Measurements from ENCODE around the gene TMEM259.

The TMEM259 gene

DNA sequence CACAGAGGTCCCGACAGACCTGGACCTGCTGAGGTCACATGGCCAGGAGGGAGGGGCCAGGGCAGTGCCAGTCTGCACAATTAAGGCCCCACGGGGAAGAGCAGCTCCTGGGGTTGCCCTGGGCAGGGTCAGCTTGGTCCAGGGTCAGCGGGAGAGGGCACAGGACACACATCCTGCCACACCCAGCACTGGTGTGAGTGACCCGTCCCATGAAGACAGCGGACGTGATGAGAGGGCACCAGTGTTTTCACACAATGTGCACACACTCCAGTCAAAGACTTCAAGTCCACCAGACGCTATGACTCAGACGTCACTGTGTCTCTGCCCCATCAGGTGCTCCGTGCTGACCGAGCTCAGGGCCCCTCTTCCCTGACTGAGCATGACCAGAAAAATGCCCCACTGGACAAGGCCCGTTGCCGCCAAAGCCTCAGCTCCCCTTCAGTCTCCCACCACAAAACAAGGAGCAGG, 4.2 kb downstream of the TMEM259 start:
- DNase-seq (ENCODE audit: low read depth): no peak

DNA sequence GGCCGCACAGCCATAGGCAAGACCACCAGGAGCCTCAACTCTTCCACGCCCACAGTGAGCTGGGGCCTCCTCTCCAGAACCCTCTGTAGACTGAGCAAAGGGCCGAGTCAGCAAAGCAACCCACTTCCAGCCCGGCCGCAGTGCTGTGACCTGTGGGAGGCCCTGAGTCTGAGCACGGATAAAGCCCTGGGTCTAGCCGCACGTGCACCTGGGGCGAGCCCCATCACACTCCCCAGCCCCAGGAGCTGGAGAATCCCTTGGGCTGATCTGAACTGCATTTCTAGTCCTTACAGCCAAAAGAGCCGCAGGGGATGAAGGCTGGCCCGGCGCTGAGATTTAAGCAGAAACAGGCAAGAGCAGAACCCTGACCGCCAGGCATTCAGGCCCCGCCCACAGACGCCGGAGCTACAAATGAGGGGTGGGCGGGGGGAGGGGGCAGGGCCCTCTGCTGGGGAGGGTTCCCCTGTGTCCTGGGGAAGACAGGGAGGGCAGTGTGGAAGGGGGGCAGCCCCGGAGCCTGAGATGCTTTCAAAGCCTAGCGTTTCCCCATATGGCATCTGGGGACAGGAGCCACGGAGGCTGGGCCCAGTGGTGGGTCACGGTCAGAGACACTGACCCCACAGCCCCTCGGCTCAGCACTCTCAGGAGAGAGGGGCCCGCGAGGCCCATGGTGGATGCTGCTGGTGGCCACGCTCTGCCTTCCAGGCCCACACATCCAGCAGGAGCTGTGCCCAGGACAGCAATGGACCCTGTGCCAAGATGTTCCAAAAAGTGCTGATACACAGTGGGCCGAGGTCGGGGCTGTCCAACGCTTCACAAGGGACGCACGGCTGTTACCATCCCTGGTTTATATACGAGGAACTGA, 4.9 kb downstream of the TMEM259 start:
- DNase-seq (ENCODE audit: low read depth): no peak

DNA sequence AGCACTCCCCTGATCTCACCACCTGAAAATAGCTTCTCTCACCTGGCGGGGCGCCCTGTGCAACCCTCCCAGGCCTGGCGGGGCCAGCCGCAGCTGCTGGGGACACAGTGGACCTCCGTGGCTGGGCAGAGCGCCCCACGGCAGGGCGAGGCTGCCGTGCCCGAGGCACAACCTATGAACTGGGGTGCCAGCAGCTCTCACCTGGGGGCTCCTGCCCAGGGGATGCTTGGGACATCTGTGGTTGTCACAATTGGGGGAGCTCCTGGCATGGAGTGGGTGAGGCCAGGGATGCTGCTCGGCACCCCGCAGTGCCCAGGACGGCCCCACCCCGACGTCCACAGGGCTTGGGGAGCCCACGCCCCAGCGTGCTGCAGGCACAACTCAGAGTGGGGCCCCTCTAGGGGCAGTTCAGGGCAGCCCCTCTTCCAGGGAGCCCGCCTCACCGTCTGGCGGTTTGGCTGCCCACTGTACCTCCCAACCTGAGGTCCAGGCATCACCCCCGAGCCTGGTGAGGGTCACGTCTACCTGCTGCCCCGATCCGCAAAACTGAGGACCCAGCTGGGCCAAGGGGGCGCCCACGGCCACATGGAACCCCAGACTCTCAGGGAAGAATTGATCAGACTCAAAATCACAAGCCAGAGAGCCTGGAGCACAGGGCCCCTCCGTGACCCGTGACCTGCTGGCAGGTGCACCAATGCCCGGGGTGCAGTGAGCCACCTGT, 5.7 kb downstream of the TMEM259 start:
- no peak for DNase-seq (ENCODE audit: low read depth)

GRCh38 chr19:1014161-1015060, 6.5 kb downstream of the TMEM259 start:
- no peak for DNase-seq (ENCODE audit: low read depth)

GRCh38 chr19:1013218-1013617, 7.7 kb downstream of the TMEM259 start:
- no peak for DNase-seq (ENCODE audit: low read depth)

- DNase-seq (ENCODE audit: low read depth): no peak
Observed at GRCh38 chr19:1012334-1012733, 8.6 kb downstream of the TMEM259 start.

- DNase-seq (ENCODE audit: low read depth): no peak
Observed at GRCh38 chr19:1011831-1012333, 9.0 kb downstream of the TMEM259 start.

DNA sequence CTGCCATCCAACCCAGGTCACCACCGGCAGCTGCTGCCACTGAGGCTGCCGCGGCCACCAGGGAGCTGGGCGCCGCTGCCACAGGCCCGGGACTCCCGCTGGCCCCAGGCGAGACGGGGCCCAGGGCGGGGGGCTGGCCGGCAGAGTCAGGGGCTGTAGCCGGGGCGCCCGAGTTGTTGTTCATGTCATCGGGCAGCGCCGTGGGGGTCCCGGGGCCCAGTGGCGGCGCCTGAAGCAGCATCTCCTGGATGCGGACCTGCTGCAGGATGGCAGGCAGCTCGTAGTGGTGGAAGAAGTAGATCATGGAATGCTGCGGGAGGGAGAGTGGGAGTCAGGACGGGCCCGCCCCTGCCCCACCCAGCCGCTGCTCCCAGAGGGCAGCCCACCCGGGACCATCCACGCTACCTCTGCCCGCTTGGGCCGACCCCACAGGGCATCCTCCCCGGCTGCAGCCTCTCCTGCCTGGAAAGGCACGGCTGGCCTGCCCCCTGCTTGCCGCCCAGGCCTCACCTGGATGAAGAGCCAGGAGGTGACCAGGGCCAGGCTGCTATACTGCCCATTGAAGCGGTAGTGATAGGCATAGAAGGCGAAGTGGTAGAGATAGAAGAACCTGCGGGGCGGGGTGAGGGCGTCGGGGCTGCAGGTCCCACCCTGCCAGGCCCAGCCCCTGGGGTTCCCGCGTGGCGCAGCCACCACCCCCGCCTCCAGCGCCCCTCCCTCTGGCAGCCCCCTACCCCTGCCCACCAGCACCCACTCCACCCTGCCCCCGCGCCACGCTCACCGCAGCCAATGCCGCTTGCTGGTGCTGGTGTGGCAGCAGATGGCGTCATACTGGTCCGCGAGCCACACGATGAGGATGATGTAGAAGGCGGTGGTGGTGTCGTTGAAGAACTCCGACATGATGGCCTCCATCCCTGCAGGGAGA, 10.1 kb downstream of the TMEM259 start:
- DNase-seq (ENCODE audit: low read depth): no peak

DNA sequence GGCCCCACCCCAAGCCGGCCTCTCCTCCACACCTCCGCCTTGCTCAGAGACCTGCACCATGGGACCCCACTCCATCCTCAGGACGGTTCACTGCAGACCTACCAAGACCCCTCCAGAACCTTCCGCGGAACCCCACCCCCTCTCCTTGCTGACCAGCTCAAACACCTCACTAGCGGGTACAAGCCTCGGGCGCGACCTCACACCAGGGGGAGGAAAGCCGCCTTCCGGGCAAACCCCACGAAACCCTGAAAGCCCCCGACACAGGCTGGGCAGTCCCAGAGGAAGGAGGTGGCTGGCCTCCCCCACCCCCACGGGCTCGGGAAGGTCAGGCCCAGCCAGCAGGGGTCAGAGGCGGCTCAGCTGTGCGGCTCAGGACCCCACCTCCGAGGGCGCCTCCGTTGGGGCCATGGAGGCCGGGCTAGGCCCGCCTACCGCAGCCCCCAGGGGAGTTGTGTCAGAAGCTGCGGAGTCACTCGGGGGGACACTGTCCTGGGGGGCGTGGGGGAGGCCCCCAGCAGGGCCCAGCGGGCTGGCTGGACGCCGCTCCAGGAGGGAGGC, 10.9 kb downstream of the TMEM259 start:
- DNase-seq (ENCODE audit: low read depth): no peak

DNA sequence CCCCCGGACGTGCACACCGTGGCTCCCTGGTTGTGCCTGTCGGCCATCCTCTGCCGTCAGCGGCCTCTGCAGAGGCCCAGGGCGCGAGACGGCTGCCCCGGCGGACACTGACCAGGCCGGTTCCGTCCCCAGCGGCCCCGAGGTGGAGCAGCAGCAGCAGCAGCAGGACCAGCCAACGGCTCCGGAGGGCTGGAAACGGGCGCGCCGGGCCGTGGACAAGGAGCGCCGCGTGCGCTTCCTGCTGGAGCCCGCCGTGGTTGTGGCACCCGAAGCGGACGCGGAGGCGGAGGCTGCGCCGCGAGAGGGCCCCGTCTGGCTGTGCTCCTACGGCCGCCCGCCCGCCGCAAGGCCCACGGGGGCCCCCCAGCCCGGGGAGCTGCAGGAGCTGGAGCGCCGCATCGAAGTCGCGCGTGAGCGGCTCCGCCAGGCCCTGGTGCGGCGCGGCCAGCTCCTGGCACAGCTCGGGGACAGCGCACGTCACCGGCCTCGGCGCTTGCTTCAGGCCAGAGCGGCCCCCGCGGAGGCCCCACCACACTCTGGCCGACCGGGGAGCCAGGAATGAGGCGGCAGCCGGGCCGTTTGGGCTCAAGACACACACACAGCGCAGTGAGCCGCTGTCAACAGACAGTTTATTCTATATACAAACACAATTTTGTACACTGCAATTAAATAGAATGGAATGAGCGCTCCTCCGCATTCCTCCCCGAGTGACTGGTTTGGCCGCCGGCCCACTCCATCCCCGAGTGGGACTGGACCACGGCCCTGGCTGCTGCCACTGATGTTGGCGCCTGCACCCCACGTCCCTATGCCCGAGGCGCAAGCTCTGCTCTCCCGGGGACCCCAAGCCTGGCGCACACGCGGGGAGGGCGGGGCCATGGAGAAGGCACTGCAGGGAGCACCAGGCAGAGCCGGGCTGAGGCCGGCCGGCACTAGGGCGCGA, 11.6 kb downstream of the TMEM259 start:
- DNase-seq (ENCODE audit: low read depth): no peak

DNA sequence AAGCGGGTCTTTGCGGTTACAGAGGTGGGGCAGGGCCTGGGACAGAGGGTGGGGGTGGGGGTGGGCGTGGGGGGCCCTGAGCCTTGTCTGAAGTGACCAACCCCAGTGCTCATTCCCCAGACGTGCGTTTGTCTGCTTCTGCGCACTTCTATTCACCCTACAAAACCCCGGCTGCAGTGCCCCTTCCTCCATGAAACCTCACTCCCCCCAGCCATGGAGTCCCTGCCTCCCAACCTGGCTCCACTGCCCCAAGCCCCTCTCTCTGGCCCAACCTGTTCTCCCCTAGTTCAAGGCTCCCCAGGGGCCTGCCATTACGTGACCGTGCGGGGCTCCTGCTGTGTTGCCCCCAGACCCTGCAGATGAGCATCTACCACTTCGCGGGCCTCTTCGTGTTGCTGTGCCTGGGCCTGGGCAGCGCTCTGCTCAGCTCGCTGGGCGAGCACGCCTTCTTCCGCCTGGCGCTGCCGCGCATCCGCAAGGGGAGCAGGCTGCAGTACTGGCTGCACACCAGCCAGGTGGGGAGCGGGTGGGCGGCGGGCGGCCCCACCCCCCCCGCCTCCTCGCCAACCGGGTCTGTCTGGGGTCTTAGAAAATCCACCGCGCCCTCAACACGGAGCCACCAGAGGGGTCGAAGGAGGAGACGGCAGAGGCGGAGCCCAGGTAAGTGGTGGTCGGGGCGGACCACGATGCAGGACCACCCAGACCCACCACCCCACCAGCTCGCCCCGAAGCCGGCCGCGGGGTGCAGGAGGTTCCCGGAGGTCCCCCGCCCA, 12.5 kb downstream of the TMEM259 start:
- DNase-seq (ENCODE audit: low read depth): no peak

DNA sequence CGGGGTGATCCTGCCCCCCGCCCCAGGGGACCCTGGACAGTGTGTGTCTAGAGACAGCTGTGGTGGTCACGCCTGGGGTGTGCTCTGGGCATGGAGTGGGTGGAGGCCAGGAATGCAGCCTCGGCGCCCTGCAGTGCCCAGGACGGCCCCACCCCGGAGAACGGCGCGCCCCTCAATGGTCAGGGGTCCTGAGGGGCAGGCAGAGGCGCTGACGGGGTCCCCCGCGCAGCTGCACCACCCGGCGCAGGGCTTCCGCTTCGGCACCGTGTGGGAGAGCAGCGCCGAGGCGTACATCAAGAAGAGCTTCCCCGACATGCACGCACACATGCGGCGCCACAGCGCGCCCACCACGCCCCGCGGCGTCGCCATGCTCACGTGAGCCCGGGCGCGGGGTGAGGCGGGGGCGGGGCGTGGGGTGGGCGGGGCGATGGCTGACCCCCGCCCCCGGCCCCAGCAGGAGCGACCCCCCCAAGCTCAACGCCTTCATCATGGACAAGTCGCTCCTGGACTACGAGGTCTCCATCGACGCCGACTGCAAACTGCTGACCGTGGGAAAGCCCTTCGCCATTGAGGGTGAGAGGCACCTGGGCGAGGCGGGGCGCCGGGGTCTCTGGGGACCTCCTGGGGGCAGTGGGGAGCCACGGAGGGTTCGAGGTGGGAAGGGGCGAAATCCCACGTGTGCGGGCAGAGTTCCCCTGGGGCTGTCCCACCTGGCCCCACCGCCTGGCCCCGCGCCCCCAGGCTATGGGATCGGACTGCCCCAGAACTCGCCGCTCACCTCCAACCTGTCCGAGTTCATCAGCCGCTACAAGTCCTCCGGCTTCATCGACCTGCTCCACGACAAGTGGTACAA, 13.3 kb downstream of the TMEM259 start:
- no peak for DNase-seq (ENCODE audit: low read depth)

DNA sequence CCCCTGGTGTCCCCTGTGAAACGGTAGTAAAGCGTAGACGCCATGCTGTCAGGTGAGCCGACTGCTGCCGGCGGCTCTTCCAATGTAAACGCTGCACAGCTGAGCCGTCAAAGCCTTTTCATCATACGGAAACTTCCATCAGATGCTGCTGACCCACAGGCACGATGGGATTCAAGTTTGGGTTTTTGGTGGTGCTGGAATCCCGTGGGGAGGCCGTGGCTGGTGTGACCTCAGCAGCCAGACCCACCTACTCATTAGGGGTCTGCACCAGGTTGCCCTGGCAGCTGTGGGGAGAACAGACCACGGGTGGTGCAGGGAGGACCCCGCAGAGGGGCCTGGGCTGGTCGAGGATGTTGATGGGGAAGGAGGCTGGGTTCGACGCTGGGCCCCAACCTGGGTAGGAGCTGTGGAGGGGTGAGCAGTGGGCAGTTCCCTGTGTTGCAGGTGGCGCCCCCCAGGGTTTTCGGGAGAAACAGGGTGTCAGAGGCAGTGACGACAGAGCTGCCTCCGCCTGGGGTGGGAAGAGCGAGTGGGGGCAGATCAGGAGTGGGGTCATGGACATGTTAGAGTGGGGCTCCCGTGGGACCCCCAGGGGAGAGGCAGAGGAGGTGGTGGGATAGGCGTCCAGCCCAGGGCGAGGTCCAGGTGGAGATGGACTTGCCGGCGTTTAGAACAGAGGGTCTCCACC, 14.1 kb downstream of the TMEM259 start:
- DNase-seq (ENCODE audit: low read depth): no peak

- DNase-seq (ENCODE audit: low read depth): no peak
Observed at GRCh38 chr19:1004803-1005664, 15.9 kb downstream of the TMEM259 start.

- DNase-seq (ENCODE audit: low read depth): no peak
Observed at GRCh38 chr19:1004204-1004802, 16.6 kb downstream of the TMEM259 start.

- DNase-seq (ENCODE audit: low read depth): no peak
Observed at GRCh38 chr19:1003283-1003682, 17.6 kb downstream of the TMEM259 start.

All from activated T-cell treated with anti-CD3 and anti-CD28 coated beads for 24 hours (primary cell).